ENCODE results near the gene CCNI. TPM values are rescaled to one million over a fixed set of nuclear protein-coding genes. Genes with fewer than 3 reads are reported as not detected.
"Not testable (repeated sequence)": the region's sequence is repeated elsewhere in the genome, so short reads cannot be mapped to it uniquely, and the experiment has no call there.

The CCNI gene
- total and polyA plus RNA-seq, 2 of the 13 experiments (the other 11 are each of a cell fraction or from before 2014, with no cell fraction given) = 43.5 to 122 TPM

DNA sequence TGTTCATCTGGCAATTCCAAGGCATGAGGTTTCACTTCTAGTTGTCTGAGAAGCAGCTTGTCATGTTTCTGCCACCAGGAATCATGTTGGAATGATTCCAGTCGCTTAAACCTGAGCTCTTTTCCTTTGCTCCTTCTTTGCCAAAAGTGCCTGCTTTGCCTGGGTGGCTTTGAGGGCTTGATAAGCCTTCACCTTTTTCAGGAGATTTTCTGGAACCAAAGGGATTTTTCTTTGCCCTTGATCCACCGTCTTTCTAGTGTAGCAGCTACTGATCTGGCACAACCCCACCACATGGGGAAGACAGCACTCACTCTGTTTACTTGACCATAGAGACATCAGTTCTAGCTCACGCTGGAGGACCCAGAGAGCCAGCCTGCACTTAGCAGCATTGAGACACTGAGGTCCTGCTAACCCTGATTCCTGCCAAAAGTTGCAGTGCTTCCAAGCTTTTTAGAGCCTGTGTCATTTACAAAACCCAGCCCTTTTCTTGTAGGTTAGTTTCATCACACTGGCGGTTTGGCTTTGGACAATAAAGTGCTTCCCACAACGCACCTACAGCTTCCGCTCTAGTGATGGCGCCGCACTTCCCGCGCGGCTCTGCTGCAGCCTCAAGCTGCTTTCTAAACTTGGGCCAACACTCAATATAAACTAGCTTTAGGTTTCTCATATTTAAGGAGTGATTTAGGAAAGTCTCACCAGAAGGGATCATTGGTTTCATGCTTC, 7.3 kb upstream of the CCNI start (continued):
- TF ChIP-seq, protein P1, sequence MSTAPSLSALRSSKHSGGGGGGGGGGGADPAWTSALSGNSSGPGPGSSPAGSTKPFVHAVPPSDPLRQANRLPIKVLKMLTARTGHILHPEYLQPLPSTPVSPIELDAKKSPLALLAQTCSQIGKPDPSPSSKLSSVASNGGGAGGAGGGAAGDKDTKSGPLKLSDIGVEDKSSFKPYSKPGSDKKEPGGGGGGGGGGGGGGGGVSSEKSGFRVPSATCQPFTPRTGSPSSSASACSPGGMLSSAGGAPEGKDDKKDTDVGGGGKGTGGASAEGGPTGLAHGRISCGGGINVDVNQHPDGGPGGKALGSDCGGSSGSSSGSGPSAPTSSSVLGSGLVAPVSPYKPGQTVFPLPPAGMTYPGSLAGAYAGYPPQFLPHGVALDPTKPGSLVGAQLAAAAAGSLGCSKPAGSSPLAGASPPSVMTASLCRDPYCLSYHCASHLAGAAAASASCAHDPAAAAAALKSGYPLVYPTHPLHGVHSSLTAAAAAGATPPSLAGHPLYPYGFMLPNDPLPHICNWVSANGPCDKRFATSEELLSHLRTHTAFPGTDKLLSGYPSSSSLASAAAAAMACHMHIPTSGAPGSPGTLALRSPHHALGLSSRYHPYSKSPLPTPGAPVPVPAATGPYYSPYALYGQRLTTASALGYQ (CRISPR knock-in tag; IDR thresholded peaks at IDR 0.05) = no peak
- TF ChIP-seq ZNF780A (CRISPR knock-in tag; IDR thresholded peaks at IDR 0.05) (no peak), ZNF672 (CRISPR knock-in tag; IDR thresholded peaks at IDR 0.05) (no peak)

DNA sequence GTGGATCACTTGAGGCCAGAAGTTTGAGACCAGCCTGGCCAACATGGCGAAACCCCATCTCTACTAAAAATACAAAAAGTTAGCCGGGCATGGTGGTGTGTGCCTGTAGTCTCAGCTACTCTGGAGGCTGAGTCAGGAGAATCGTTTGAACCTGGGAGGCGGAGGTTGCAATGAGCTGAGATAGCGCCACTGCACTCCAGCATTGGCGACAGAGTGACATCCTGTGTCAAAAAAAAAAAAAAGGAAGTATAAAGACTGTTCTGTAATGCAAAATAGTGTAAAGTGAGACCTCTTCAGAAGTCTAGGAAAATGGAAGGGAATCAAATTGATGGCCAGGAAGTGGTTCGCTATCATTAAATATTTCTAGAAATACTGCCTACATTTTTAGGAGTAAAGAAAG, 5.0 kb upstream of the CCNI start:
- intact Hi-C loops (cut with micrococcal nuclease; ENCODE audit: unreplicated experiment); H3K4me2 ChIP-seq (ENCODE audit: low read depth, low read length); ATAC-seq; CTCF ChIA-PET (ENCODE audit: low intra/inter-chr PET ratio, low total read pairs); H2AFZ ChIP-seq (ENCODE audit: low read length); H3K79me2 ChIP-seq (ENCODE audit: insufficient read depth, low read length); POLR2A ChIA-PET; FAIRE-seq; BruUV-seq (replicated peaks); DNase-seq (ENCODE audit: low spot score); H3K27me3 ChIP-seq (ENCODE audit: control insufficient read depth in 1 of 2, insufficient read depth in 2 of 2, low read length in 2 of 2); H4K20me1 ChIP-seq (ENCODE audit: insufficient read depth, low read length); H3K4me3 ChIP-seq (replicated peaks in 1 of 3; ENCODE audit: insufficient read depth in 1 of 3, low read depth in 2 of 3, low read length in 3 of 3); H3K9ac ChIP-seq (ENCODE audit: insufficient read depth, low read depth, low read length); H3K9me3 ChIP-seq (ENCODE audit: low read length); H3K27ac ChIP-seq (ENCODE audit: extremely low read length, insufficient read depth, low read length); in situ Hi-C loops (cut with HindIII; ENCODE audit: extremely low pct_ligation_motif_present, low pct_unique_long_range_greater_than_20kb); H3K36me3 ChIP-seq (replicated peaks in 1 of 2; ENCODE audit: control insufficient read depth in 1 of 2, insufficient read depth in 2 of 2, low read length in 2 of 2); H3K4me1 ChIP-seq (ENCODE audit: insufficient read depth, low read length): not testable (repeated sequence)
- 91% methylated on average over 7 of the region's 7 CpGs for WGBS (ENCODE audit: low lambda C conversion rate)

DNA sequence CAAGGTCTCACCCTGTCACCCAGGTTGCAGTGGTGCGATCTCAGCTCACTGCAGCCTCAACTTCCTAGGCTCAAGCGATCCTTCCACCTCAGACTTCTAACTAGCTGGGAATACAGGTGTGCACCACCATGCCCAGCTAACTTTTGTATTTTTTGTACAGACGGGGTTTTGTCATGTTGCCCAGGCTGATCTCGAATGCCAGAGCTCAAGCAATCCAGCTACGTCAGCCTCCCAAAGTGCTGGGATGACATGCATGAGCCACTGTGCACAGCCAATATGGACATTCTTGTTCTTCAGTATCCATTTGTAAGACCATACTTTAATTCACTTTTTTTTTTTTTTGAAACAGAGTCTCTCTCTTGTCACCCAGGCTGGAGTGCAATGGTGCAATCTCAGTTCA, 3.5 kb upstream of the CCNI start:
- no peak for ATAC-seq
- in situ Hi-C loops (cut with HindIII; ENCODE audit: extremely low pct_ligation_motif_present, low pct_unique_long_range_greater_than_20kb) = loop anchor here (5.0 kb wide), 1 partner anchor 78 kb away; the partner anchor contains the start of gene CCNG2
- FAIRE-seq = no peak
- no TSS peak for BruUV-seq (replicated peaks)
- H3K4me1 ChIP-seq (ENCODE audit: insufficient read depth, low read length) = no peaks in the 10 kb centered on the region
- H3K9ac ChIP-seq (ENCODE audit: insufficient read depth, low read depth, low read length) = no peak overlapping the region
- peaks cover 8% of the 10 kb centered on the region for H3K79me2 ChIP-seq (ENCODE audit: insufficient read depth, low read length)
- intact Hi-C loops (cut with micrococcal nuclease; ENCODE audit: unreplicated experiment) = no loop called here
- WGBS (ENCODE audit: low lambda C conversion rate) = 93% methylated on average over 5 of the region's 5 CpGs
- DNase-seq (ENCODE audit: low spot score) = no peak
- no peak overlapping the region for H3K27ac ChIP-seq (ENCODE audit: extremely low read length, insufficient read depth, low read length)
- TF ChIP-seq ZNF7 (CRISPR knock-in tag; IDR thresholded peaks at IDR 0.05) (no peak), HNRNPK (IDR thresholded peaks at IDR 0.05; ENCODE audit: low read depth, low read length, poor library complexity, severe bottlenecking) (no peak), SMAD1 (CRISPR knock-in tag; IDR thresholded peaks at IDR 0.05; ENCODE audit: borderline replicate concordance, low read depth) (no peak), ARNTL (CRISPR knock-in tag; IDR thresholded peaks at IDR 0.05) (no peak), KDM1A (CRISPR knock-in tag; IDR thresholded peaks at IDR 0.05) (no peak), POLR2G (IDR thresholded peaks at IDR 0.05; ENCODE audit: low read depth, low read length) (no peak)
- TF ChIP-seq, protein P2, sequence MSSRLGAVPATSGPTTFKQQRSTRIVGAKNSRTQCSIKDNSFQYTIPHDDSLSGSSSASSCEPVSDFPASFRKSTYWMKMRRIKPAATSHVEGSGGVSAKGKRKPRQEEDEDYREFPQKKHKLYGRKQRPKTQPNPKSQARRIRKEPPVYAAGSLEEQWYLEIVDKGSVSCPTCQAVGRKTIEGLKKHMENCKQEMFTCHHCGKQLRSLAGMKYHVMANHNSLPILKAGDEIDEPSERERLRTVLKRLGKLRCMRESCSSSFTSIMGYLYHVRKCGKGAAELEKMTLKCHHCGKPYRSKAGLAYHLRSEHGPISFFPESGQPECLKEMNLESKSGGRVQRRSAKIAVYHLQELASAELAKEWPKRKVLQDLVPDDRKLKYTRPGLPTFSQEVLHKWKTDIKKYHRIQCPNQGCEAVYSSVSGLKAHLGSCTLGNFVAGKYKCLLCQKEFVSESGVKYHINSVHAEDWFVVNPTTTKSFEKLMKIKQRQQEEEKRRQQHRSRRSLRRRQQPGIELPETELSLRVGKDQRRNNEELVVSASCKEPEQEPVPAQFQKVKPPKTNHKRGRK (CRISPR knock-in tag; IDR thresholded peaks at IDR 0.05) = no peak
- no peaks in the 10 kb centered on the region for H3K27me3 ChIP-seq (ENCODE audit: control insufficient read depth in 1 of 2, insufficient read depth in 2 of 2, low read length in 2 of 2)
- H2AFZ ChIP-seq (ENCODE audit: low read length) = no peak overlapping the region
- H3K4me2 ChIP-seq (ENCODE audit: low read depth, low read length) = no peak overlapping the region
- peaks cover 4% of the 10 kb centered on the region for H4K20me1 ChIP-seq (ENCODE audit: insufficient read depth, low read length)
- no peak overlapping the region for H3K4me3 ChIP-seq (replicated peaks in 1 of 3; ENCODE audit: insufficient read depth in 1 of 3, low read depth in 2 of 3, low read length in 3 of 3)
- POLR2A ChIA-PET = interaction anchor here (1.6 kb wide), 1 partner anchor 16 kb away, joined by 4 read pairs; no protein-coding TSS in a partner anchor
- H3K36me3 ChIP-seq (replicated peaks in 1 of 2; ENCODE audit: control insufficient read depth in 1 of 2, insufficient read depth in 2 of 2, low read length in 2 of 2) = no peaks in the 10 kb centered on the region
- H3K9me3 ChIP-seq (ENCODE audit: low read length) = no peaks in the 10 kb centered on the region
- CTCF ChIA-PET (ENCODE audit: low intra/inter-chr PET ratio, low total read pairs) = no interaction called here
